Stimulated activated CD4-positive, alpha-beta T cell treated with anti-CD3 and anti-CD28 coated beads, Interleukin-12 subunit alpha, Interleukin-12 subunit beta, amount 100 ng/mL, for 4 hours (primary cell): ENCODE measurements around the gene FRK.

ENCODE experiments used
- DNase-seq: peaks from one replicate; pipeline ENCODE4 v3.0.0-alpha.2; 2020

The FRK gene

GRCh38 chr6:116034327-116034726 is 26.4 kb downstream of the FRK start:
- DNase-seq = no peak

- no peak for DNase-seq
These were observed 26.9 kb downstream of the FRK start for GRCh38 chr6:116033687-116034303.

GRCh38 chr6:116030770-116031169 is 29.9 kb downstream of the FRK start:
- DNase-seq = no peak

- DNase-seq = no peak
These were observed 31.2 kb downstream of the FRK start for GRCh38 chr6:116029535-116029934.

GRCh38 chr6:116028233-116028632 is 32.5 kb downstream of the FRK start:
- DNase-seq = no peak

- no peak for DNase-seq
These were observed 32.9 kb downstream of the FRK start for GRCh38 chr6:116027801-116028200.

GRCh38 chr6:116025405-116025804 is 35.3 kb downstream of the FRK start:
- DNase-seq = no peak

GRCh38 chr6:116022841-116023445 is 37.7 kb downstream of the FRK start:
- DNase-seq = no peak

GRCh38 chr6:116020738-116021137 is 40.0 kb downstream of the FRK start:
- no peak for DNase-seq

GRCh38 chr6:116019428-116019827 is 41.3 kb downstream of the FRK start:
- DNase-seq = no peak

GRCh38 chr6:116018976-116019375 is 41.7 kb downstream of the FRK start:
- no peak for DNase-seq

- DNase-seq = no peak
These were observed 43.0 kb downstream of the FRK start for GRCh38 chr6:116017546-116018295.

GRCh38 chr6:116016846-116017545 is 43.7 kb downstream of the FRK start:
- DNase-seq = no peak

GRCh38 chr6:116015983-116016382 is 44.7 kb downstream of the FRK start:
- DNase-seq = no peak

- DNase-seq = no peak
These were observed 45.1 kb downstream of the FRK start for GRCh38 chr6:116015561-116015960.

- DNase-seq = no peak
These were observed 47.7 kb downstream of the FRK start for GRCh38 chr6:116012951-116013350.

- no peak for DNase-seq
These were observed 48.2 kb downstream of the FRK start for GRCh38 chr6:116012471-116012949.

- DNase-seq = peak; percentile 16
These were observed 49.2 kb downstream of the FRK start for GRCh38 chr6:116011520-116011919.

- peak; percentile 22 for DNase-seq
These were observed 49.8 kb downstream of the FRK start for GRCh38 chr6:116010790-116011401.

GRCh38 chr6:116010386-116010785 is 50.3 kb downstream of the FRK start:
- no peak for DNase-seq

GRCh38 chr6:116008470-116009243 is 52.0 kb downstream of the FRK start:
- no peak for DNase-seq
